HFF-Myc (cell line): ENCODE results near the gene ARV1.

ENCODE experiments used
- DNase-seq: peaks from one replicate; pipeline ENCODE4 v3.0.0-alpha.2; 2011; ENCODE audit warnings: low read depth; ENCODE audit errors: extremely low read depth
- H3K4me3 ChIP-seq: replicated peaks from 2 replicates; pipeline ENCODE4 v1.5.1; 2011; ENCODE audit warnings: low read depth, mild to moderate bottlenecking, control low read depth, low read length
- TF ChIP-seq, protein P1 (sequence below): IDR thresholded peaks from 2 replicates; pipeline ENCODE4 v1.5.1; 2012; ENCODE audit warnings: mild to moderate bottlenecking, low read depth, low read length, control low read depth; ENCODE audit errors: missing control alignments

The ARV1 gene

GRCh38 chr1:231029841-231030240 lies 50.9 kb downstream of the ARV1 start:
- TF ChIP-seq, protein P1, sequence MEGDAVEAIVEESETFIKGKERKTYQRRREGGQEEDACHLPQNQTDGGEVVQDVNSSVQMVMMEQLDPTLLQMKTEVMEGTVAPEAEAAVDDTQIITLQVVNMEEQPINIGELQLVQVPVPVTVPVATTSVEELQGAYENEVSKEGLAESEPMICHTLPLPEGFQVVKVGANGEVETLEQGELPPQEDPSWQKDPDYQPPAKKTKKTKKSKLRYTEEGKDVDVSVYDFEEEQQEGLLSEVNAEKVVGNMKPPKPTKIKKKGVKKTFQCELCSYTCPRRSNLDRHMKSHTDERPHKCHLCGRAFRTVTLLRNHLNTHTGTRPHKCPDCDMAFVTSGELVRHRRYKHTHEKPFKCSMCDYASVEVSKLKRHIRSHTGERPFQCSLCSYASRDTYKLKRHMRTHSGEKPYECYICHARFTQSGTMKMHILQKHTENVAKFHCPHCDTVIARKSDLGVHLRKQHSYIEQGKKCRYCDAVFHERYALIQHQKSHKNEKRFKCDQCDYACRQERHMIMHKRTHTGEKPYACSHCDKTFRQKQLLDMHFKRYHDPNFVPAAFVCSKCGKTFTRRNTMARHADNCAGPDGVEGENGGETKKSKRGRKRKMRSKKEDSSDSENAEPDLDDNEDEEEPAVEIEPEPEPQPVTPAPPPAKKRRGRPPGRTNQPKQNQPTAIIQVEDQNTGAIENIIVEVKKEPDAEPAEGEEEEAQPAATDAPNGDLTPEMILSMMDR, result no peak
- DNase-seq, result no peak
- H3K4me3 ChIP-seq, result no peak overlapping the region

DNA sequence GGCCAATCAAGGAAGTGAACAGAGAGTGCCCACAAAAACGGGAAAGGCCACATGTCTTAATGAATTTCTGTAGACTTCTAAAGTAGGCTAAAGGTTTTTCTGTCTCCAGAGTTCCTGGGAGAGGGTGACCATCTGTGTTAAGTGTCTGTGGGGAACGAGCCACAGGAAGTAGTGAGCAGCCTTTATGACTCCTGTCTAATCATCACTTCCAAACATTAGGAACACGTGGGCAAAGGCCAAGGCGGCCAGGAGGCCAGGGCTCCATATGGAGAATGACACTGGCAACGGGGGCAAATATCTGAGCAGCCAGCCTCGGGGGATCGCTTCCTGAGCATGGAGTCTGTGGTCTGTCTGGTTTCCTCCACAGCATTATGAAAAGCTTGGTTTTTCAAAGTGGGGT lies 54.1 kb downstream of the ARV1 start:
- H3K4me3 ChIP-seq, result no peak overlapping the region
- peak; percentile 20 for DNase-seq
- TF ChIP-seq, protein P1, result no peak

- DNase-seq, result no peak
- no peak overlapping the region for H3K4me3 ChIP-seq
- TF ChIP-seq, protein P1, result no peak
Measured at GRCh38 chr1:231035799-231036198, 56.9 kb downstream of the ARV1 start.

- DNase-seq, result no peak
Measured at GRCh38 chr1:231036416-231036815, 57.5 kb downstream of the ARV1 start.

GRCh38 chr1:231037585-231038517 lies 59.0 kb downstream of the ARV1 start:
- TF ChIP-seq, protein P1, result no peak
- DNase-seq, result no peak
- no peak overlapping the region for H3K4me3 ChIP-seq

More at GRCh38 chr1:231036416-231036815, 57.5 kb downstream of the ARV1 start:
- TF ChIP-seq, protein P1, result no peak
- no peak overlapping the region for H3K4me3 ChIP-seq

DNA sequence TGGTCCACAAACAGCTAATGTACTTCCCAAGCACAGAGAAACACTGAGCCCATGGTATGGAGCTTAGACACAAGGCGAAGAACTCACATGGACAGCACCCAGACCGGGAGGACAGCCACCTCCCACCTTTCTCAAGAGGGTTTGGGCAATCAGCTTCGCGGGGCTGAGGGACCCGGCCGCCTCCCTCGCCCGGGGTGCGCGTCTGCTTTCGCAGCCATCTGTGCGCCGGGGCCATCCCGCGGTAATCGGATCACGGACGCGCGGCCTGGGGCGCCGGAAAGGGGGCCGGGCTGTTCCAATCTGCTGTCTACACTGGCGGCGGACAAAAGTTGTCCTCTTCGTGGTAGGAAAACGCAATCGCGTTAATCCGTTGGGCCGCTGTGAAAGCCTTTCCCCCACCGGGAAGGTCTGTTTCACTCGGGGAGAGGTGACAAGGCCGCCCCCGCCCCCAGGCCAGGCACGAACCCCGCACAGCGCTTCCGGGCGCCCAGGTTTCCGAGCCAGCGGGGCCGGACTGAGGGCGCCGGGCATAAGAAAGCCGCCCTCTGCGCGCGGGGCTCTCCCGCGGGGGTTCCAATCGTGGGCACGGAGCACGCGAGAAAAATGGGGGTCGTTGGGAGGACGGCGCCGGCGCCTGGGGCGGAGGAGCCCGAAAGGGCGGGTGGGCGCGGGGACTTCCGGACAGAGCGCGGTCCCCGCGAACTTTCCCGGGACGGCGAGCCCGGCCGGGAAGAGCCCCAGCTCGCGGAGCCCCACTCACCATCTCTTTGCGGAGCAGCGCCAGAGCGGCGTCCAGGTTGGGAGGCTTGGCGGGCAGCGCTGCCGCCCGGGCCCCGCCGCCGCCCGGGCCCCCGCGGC lies 60.5 kb downstream of the ARV1 start:
- DNase-seq, result no peak
- TF ChIP-seq, protein P1, result no peak
- peak overlapping the region; percentile 70 for H3K4me3 ChIP-seq
